K562 (cell line): ENCODE results near the gene DIP2A. TPM values are rescaled to one million over a fixed set of nuclear protein-coding genes. Genes with fewer than 3 reads are reported as not detected.

Source experiments
- polyA plus RNA-seq, 8 experiments: library from polyadenylated mRNA; depleted of rRNA in 4 of 8; stranded (reverse) in 5 of 8; unstranded in 3 of 8; fragments of >200 nt; fragmentation: Nextera tagmentation in 2 of 8; fragmentation: Illumina TruSeq in 1 of 8; extraction: Ambion mirVana in 2 of 8; extraction: Trizol in 1 of 8; gene quantifications; 2 replicates each; pipeline versions ENCODE4 v1.2.1 to v1.2.3, GENCODE V29; 2011 to 2014; ENCODE audit warnings: inconsistent platforms in 1 of 8, missing spikeins in 1 of 8
- total RNA-seq, 7 experiments: library from RNA; depleted of rRNA in 6 of 7; stranded (reverse); fragments of >200 nt in 6 of 7; fragmentation: Illumina TruSeq in 2 of 7; extraction: Trizol in 2 of 7; gene quantifications; 2 replicates each; pipeline versions ENCODE4 v1.2.1 to v1.2.3, GENCODE V29; 2011 to 2021; ENCODE audit warnings: low replicate concordance in 1 of 7
- TF ChIP-seq, protein P1 (sequence below): fragments of 450-650 bp; IDR thresholded peaks from 2 replicates; pipeline ENCODE4 v1.6.1; 2018; ENCODE audit not compliant: partially characterized antibody
- TF ChIP-seq, protein P2 (sequence below): fragments of 450-650 bp; IDR thresholded peaks from 2 replicates; pipeline ENCODE4 v1.6.1; 2017; ENCODE audit warnings: antibody characterized with exemption, mild to moderate bottlenecking

DIP2A gene
- total and polyA plus RNA-seq, 9 of the 15 experiments (the other 6 are each of a cell fraction or from before 2014, with no cell fraction given), result 4.3 to 34.5 (median 20.3) TPM

DNA sequence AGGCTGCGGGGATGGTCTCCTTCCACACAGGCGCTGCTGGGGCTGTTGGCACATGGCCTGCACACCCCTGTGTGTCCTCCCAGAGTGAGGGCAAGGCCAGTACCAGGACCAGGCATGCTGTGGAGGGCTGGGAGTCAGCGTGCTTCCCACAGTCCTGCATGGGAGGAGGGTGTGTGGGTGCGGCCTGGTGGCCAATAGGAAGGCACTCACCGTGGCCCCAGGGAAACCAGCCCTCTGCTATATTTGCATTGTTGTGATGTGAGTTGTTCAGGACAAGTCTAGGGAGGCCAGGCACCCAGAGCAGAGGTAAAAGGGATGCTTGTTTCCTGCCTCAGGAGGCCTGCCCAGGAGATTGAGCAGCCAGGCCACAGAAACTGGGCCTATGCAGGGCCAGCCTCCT, 86.7 kb downstream of the DIP2A start (continued):
- TF ChIP-seq, protein P1, sequence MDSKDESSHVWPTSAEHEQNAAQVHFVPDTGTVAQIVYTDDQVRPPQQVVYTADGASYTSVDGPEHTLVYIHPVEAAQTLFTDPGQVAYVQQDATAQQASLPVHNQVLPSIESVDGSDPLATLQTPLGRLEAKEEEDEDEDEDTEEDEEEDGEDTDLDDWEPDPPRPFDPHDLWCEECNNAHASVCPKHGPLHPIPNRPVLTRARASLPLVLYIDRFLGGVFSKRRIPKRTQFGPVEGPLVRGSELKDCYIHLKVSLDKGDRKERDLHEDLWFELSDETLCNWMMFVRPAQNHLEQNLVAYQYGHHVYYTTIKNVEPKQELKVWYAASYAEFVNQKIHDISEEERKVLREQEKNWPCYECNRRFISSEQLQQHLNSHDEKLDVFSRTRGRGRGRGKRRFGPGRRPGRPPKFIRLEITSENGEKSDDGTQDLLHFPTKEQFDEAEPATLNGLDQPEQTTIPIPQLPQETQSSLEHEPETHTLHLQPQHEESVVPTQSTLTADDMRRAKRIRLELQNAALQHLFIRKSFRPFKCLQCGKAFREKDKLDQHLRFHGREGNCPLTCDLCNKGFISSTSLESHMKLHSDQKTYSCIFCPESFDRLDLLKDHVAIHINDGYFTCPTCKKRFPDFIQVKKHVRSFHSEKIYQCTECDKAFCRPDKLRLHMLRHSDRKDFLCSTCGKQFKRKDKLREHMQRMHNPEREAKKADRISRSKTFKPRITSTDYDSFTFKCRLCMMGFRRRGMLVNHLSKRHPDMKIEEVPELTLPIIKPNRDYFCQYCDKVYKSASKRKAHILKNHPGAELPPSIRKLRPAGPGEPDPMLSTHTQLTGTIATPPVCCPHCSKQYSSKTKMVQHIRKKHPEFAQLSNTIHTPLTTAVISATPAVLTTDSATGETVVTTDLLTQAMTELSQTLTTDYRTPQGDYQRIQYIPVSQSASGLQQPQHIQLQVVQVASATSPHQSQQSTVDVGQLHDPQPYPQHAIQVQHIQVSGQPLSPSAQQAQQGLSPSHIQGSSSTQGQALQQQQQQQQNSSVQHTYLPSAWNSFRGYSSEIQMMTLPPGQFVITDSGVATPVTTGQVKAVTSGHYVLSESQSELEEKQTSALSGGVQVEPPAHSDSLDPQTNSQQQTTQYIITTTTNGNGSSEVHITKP, result no peak
- TF ChIP-seq, protein P2, sequence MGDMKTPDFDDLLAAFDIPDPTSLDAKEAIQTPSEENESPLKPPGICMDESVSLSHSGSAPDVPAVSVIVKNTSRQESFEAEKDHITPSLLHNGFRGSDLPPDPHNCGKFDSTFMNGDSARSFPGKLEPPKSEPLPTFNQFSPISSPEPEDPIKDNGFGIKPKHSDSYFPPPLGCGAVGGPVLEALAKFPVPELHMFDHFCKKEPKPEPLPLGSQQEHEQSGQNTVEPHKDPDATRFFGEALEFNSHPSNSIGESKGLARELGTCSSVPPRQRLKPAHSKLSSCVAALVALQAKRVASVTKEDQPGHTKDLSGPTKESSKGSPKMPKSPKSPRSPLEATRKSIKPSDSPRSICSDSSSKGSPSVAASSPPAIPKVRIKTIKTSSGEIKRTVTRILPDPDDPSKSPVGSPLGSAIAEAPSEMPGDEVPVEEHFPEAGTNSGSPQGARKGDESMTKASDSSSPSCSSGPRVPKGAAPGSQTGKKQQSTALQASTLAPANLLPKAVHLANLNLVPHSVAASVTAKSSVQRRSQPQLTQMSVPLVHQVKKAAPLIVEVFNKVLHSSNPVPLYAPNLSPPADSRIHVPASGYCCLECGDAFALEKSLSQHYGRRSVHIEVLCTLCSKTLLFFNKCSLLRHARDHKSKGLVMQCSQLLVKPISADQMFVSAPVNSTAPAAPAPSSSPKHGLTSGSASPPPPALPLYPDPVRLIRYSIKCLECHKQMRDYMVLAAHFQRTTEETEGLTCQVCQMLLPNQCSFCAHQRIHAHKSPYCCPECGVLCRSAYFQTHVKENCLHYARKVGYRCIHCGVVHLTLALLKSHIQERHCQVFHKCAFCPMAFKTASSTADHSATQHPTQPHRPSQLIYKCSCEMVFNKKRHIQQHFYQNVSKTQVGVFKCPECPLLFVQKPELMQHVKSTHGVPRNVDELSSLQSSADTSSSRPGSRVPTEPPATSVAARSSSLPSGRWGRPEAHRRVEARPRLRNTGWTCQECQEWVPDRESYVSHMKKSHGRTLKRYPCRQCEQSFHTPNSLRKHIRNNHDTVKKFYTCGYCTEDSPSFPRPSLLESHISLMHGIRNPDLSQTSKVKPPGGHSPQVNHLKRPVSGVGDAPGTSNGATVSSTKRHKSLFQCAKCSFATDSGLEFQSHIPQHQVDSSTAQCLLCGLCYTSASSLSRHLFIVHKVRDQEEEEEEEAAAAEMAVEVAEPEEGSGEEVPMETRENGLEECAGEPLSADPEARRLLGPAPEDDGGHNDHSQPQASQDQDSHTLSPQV, result no peak
